ENCODE data around the gene OSBPL5.

DNA sequence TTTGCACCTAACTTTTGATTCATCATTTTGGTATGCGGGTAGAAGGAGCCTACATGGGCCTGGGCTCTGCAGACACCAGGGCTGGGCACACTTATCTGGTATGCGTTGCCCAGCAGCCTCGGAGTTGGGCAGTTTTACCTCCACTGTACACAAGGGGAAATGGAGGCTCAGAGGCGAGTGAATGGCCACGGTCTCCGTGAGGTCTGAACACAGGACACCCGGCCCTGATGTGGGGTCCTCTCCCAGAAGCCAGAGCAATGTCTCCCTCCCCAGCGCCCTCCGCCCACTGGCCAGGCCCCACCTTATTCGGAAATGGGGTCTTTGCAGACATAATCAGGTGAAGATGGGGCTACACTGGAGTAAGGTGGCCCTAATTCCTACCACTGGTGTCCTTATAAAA lies 43.7 kb downstream of the OSBPL5 start:
- no peak for TF ChIP-seq POLR2A (IDR thresholded peaks at IDR 0.05; ENCODE audit: extremely low read depth, insufficient read length)
- TF ChIP-seq, protein P1, sequence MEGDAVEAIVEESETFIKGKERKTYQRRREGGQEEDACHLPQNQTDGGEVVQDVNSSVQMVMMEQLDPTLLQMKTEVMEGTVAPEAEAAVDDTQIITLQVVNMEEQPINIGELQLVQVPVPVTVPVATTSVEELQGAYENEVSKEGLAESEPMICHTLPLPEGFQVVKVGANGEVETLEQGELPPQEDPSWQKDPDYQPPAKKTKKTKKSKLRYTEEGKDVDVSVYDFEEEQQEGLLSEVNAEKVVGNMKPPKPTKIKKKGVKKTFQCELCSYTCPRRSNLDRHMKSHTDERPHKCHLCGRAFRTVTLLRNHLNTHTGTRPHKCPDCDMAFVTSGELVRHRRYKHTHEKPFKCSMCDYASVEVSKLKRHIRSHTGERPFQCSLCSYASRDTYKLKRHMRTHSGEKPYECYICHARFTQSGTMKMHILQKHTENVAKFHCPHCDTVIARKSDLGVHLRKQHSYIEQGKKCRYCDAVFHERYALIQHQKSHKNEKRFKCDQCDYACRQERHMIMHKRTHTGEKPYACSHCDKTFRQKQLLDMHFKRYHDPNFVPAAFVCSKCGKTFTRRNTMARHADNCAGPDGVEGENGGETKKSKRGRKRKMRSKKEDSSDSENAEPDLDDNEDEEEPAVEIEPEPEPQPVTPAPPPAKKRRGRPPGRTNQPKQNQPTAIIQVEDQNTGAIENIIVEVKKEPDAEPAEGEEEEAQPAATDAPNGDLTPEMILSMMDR (IDR thresholded peaks at IDR 0.05; ENCODE audit: low read depth, low read length) = no peak

Data from NB4 (cell line).